22Rv1 (cell line): ENCODE data around the gene STEAP2.

Experiments
- ZFX ChIP-seq: fragments of 450-650 bp; IDR thresholded peaks from 2 replicates; pipeline ENCODE4 v1.6.1; 2017; ENCODE audit warnings: antibody characterized with exemption, borderline replicate concordance
- TF ChIP-seq, protein P1 (sequence below): fragments of 450-650 bp; IDR thresholded peaks from 2 replicates; pipeline ENCODE4 v1.5.1; 2017; ENCODE audit warnings: mild to moderate bottlenecking

DNA sequence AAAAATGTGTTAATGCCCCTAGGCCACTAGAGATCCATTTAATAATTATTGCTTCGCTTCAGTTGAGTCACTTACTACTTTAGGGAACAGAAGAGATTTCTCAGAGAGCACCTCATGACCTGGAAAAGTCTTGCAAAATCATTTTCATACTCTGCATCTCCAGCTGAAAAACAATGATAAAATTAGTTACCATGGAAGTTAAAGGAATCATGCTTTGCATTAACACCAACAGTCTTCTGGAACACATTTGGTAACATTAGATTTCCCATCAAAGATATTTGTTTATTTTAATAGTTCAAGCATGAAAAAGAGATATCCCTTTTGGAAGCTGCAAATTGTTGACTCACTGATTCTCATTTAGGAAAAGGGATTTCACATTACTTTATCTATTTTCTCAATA lies 1.8 kb upstream of the STEAP2 start:
- TF ChIP-seq, protein P1, sequence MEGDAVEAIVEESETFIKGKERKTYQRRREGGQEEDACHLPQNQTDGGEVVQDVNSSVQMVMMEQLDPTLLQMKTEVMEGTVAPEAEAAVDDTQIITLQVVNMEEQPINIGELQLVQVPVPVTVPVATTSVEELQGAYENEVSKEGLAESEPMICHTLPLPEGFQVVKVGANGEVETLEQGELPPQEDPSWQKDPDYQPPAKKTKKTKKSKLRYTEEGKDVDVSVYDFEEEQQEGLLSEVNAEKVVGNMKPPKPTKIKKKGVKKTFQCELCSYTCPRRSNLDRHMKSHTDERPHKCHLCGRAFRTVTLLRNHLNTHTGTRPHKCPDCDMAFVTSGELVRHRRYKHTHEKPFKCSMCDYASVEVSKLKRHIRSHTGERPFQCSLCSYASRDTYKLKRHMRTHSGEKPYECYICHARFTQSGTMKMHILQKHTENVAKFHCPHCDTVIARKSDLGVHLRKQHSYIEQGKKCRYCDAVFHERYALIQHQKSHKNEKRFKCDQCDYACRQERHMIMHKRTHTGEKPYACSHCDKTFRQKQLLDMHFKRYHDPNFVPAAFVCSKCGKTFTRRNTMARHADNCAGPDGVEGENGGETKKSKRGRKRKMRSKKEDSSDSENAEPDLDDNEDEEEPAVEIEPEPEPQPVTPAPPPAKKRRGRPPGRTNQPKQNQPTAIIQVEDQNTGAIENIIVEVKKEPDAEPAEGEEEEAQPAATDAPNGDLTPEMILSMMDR = no peak
- no peak for TF ChIP-seq ZFX
